Measurements from ENCODE around the gene SARS1.

SARS1 gene, protein sequence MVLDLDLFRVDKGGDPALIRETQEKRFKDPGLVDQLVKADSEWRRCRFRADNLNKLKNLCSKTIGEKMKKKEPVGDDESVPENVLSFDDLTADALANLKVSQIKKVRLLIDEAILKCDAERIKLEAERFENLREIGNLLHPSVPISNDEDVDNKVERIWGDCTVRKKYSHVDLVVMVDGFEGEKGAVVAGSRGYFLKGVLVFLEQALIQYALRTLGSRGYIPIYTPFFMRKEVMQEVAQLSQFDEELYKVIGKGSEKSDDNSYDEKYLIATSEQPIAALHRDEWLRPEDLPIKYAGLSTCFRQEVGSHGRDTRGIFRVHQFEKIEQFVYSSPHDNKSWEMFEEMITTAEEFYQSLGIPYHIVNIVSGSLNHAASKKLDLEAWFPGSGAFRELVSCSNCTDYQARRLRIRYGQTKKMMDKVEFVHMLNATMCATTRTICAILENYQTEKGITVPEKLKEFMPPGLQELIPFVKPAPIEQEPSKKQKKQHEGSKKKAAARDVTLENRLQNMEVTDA

GRCh38 chr1:109213824-109214693 is at the start of gene SARS1:
SARS1 (plus strand) TSS chr1:109213918; CDS start chr1:109213993, 75 bp downstream.
- TF ChIP-seq EGR1 (IDR thresholded peaks at IDR 0.05) (peak; percentile 40; the same call in 1 of the 2 replicates), YY1 (IDR thresholded peaks at IDR 0.05; ENCODE audit: low read depth) (no peak), RAD21 (IDR thresholded peaks at IDR 0.05; ENCODE audit: low read depth) (no peak), MAX (IDR thresholded peaks at IDR 0.05) (peak; percentile 82), CREB1 (IDR thresholded peaks at IDR 0.05; ENCODE audit: low read depth) (peak; percentile 10; the same call in 1 of the 2 replicates), TAF1 (IDR thresholded peaks at IDR 0.05; ENCODE audit: low read depth) (peak; percentile 62)

DNA sequence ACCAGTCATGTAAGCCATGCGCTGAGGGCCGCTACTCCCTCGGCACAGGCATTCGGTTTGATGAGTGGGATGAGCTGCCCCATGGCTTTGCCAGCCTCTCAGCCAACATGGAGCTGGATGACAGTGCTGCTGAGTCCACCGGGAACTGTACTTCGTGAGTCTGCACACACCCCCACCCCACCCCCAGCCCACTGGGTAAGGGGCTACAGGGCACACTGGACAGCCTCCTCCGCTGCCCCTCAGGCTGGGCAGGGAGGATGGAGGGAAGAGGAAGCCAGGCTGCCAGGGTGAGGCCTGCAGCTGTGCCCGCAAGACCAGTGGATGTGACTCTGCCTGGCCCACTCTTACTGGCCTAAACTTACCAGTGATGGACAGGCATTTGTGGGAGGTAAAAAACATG is 49.2 kb upstream of the SARS1 start:
- no peak for TF ChIP-seq RAD21 (IDR thresholded peaks at IDR 0.05; ENCODE audit: low read depth)
- no peak for TF ChIP-seq TEAD4 (IDR thresholded peaks at IDR 0.05)
- TF ChIP-seq, protein P1, sequence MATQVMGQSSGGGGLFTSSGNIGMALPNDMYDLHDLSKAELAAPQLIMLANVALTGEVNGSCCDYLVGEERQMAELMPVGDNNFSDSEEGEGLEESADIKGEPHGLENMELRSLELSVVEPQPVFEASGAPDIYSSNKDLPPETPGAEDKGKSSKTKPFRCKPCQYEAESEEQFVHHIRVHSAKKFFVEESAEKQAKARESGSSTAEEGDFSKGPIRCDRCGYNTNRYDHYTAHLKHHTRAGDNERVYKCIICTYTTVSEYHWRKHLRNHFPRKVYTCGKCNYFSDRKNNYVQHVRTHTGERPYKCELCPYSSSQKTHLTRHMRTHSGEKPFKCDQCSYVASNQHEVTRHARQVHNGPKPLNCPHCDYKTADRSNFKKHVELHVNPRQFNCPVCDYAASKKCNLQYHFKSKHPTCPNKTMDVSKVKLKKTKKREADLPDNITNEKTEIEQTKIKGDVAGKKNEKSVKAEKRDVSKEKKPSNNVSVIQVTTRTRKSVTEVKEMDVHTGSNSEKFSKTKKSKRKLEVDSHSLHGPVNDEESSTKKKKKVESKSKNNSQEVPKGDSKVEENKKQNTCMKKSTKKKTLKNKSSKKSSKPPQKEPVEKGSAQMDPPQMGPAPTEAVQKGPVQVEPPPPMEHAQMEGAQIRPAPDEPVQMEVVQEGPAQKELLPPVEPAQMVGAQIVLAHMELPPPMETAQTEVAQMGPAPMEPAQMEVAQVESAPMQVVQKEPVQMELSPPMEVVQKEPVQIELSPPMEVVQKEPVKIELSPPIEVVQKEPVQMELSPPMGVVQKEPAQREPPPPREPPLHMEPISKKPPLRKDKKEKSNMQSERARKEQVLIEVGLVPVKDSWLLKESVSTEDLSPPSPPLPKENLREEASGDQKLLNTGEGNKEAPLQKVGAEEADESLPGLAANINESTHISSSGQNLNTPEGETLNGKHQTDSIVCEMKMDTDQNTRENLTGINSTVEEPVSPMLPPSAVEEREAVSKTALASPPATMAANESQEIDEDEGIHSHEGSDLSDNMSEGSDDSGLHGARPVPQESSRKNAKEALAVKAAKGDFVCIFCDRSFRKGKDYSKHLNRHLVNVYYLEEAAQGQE (IDR thresholded peaks at IDR 0.05; ENCODE audit: low read depth), result no peak
- TF ChIP-seq FOXM1 (IDR thresholded peaks at IDR 0.05; ENCODE audit: borderline replicate concordance, low read depth), result no peak
- TF ChIP-seq USF1 (IDR thresholded peaks at IDR 0.05), result no peak
- no peak for TF ChIP-seq YY1 (IDR thresholded peaks at IDR 0.05; ENCODE audit: low read depth)
- no peak for TF ChIP-seq EGR1 (IDR thresholded peaks at IDR 0.05)
- no peak for TF ChIP-seq TAF1 (IDR thresholded peaks at IDR 0.05; ENCODE audit: low read depth)
- TF ChIP-seq CEBPB (IDR thresholded peaks at IDR 0.05), result no peak
- no peak for TF ChIP-seq CREB1 (IDR thresholded peaks at IDR 0.05; ENCODE audit: low read depth)
- TF ChIP-seq EP300 (IDR thresholded peaks at IDR 0.05; ENCODE audit: borderline replicate concordance), result no peak
- TF ChIP-seq TCF12 (IDR thresholded peaks at IDR 0.05; ENCODE audit: low read depth), result no peak
- TF ChIP-seq MAX (IDR thresholded peaks at IDR 0.05), result no peak
- TF ChIP-seq NFIC (IDR thresholded peaks at IDR 0.05), result no peak
- no peak for TF ChIP-seq ZBTB7A (IDR thresholded peaks at IDR 0.05; ENCODE audit: low read depth)

GRCh38 chr1:109167001-109167506 is 46.7 kb upstream of the SARS1 start:
- TF ChIP-seq TAF1 (IDR thresholded peaks at IDR 0.05; ENCODE audit: low read depth) (no peak), EP300 (IDR thresholded peaks at IDR 0.05; ENCODE audit: borderline replicate concordance) (no peak), TCF12 (IDR thresholded peaks at IDR 0.05; ENCODE audit: low read depth) (no peak), EGR1 (IDR thresholded peaks at IDR 0.05) (no peak), CEBPB (IDR thresholded peaks at IDR 0.05) (no peak), ZBTB7A (IDR thresholded peaks at IDR 0.05; ENCODE audit: low read depth) (no peak), USF1 (IDR thresholded peaks at IDR 0.05) (no peak), RAD21 (IDR thresholded peaks at IDR 0.05; ENCODE audit: low read depth) (no peak), NFIC (IDR thresholded peaks at IDR 0.05) (no peak), MAX (IDR thresholded peaks at IDR 0.05) (no peak), YY1 (IDR thresholded peaks at IDR 0.05; ENCODE audit: low read depth) (no peak), CREB1 (IDR thresholded peaks at IDR 0.05; ENCODE audit: low read depth) (no peak), TEAD4 (IDR thresholded peaks at IDR 0.05) (no peak), FOXM1 (IDR thresholded peaks at IDR 0.05; ENCODE audit: borderline replicate concordance, low read depth) (no peak)
- TF ChIP-seq, protein P1 (IDR thresholded peaks at IDR 0.05; ENCODE audit: low read depth), result no peak

- TF ChIP-seq CREB1 (IDR thresholded peaks at IDR 0.05; ENCODE audit: low read depth), result no peak
- TF ChIP-seq RAD21 (IDR thresholded peaks at IDR 0.05; ENCODE audit: low read depth), result no peak
- no peak for TF ChIP-seq EGR1 (IDR thresholded peaks at IDR 0.05)
- no peak for TF ChIP-seq TEAD4 (IDR thresholded peaks at IDR 0.05)
- no peak for TF ChIP-seq YY1 (IDR thresholded peaks at IDR 0.05; ENCODE audit: low read depth)
These were observed 43.5 kb upstream of the SARS1 start for GRCh38 chr1:109170035-109170764.

All from Ishikawa (cell line).